GM12878 (cell line): ENCODE results near the gene ARMH1. TPM values are rescaled to one million over a fixed set of nuclear protein-coding genes. Genes with fewer than 3 reads are reported as not detected.

Experiments used
- ATAC-seq: fragments of 200-7000 bp; cut with Tn5 transposase; 3 replicates; pipeline ENCODE4 v1.9.1; 2020; ENCODE audit warnings: mild to moderate bottlenecking, moderate library complexity
- BruUV-seq: library from RNA; stranded (reverse); fragments of 400-500 nt; replicated peaks from 2 replicates; lab custom pipeline; 2021; lab: Mats Ljungman, UMichigan
- CTCF ChIA-PET: fragments of 300-600 bp; sonication (Branson Sonifier 250); formaldehyde crosslinking; extraction: SDS; loops from one replicate; lab custom pipeline; 2021; ENCODE audit warnings: inconsistent platforms; lab: Yijun Ruan, JAX
- POLR2A ChIA-PET: fragments of 350-600 bp; formaldehyde crosslinking; extraction: SDS; loops from one replicate; lab custom pipeline; 2021; ENCODE audit warnings: inconsistent platforms; lab: Charles Lee
- RAD21 ChIA-PET: fragments of 300-600 bp; sonication (Branson Sonifier 250); formaldehyde crosslinking; loops from one replicate; lab custom pipeline; 2023; ENCODE audit warnings: antibody characterized with exemption; ENCODE audit not compliant: unreplicated experiment; lab: Charles Lee
- SMC1A ChIA-PET: fragments of 300-600 bp; sonication (Branson Sonifier 250); formaldehyde crosslinking; loops from one replicate; lab custom pipeline; 2023; ENCODE audit not compliant: unreplicated experiment, uncharacterized antibody; lab: Charles Lee
- DNase-seq: peaks from one replicate; pipeline ENCODE4 v3.0.0-alpha.2; 2011; ENCODE audit warnings: low read depth, low spot score
- FAIRE-seq: peaks from 3 replicates; lab custom pipeline; 2011; peaks lifted over from hg19 to GRCh38; lab: Jason Lieb, UNC
- H2AFZ ChIP-seq: 2 replicates; pipeline ENCODE4 v1.6.0; 2011; ENCODE audit warnings: low read depth, low read length, control low read depth; ENCODE audit not compliant: control insufficient read depth
- H3K27ac ChIP-seq: 2 replicates; pipeline ENCODE4 v1.5.1; 2011; ENCODE audit warnings: control low read depth; ENCODE audit not compliant: control insufficient read depth, insufficient read depth
- H3K27me3 ChIP-seq, 2 experiments: replicated peaks in 1 of 2; 2 replicates each; pipeline versions ENCODE4 v1.6.0 to v1.6.1; 2011; ENCODE audit warnings: low read length in 1 of 2; ENCODE audit not compliant: control insufficient read depth in 2 of 2, insufficient read depth in 2 of 2
- H3K36me3 ChIP-seq, 2 experiments: 2 replicates each; pipeline ENCODE4 v1.5.1; 2011; ENCODE audit warnings: low read length in 1 of 2; ENCODE audit not compliant: control insufficient read depth in 2 of 2, insufficient read depth in 2 of 2
- H3K4me1 ChIP-seq: 2 replicates; pipeline ENCODE4 v1.6.1; 2011; ENCODE audit warnings: mild to moderate bottlenecking, low read length, moderate library complexity, mixed read lengths; ENCODE audit not compliant: control insufficient read depth, insufficient read depth
- H3K4me2 ChIP-seq: 2 replicates; pipeline ENCODE4 v1.6.0; 2011; ENCODE audit warnings: control low read depth; ENCODE audit not compliant: control insufficient read depth, insufficient read depth
- H3K4me3 ChIP-seq: fragments of 200-600 bp; sonication (generic); 2 replicates; pipeline ENCODE4 v1.5.1; 2016
- H3K79me2 ChIP-seq: 2 replicates; pipeline ENCODE4 v1.6.0; 2011; ENCODE audit warnings: low read length; ENCODE audit not compliant: control insufficient read depth, insufficient read depth
- H3K9ac ChIP-seq: 2 replicates; pipeline ENCODE4 v1.8.0; 2011; ENCODE audit warnings: low read length, control low read depth, mixed read lengths; ENCODE audit not compliant: control insufficient read depth, insufficient read depth
- H3K9me3 ChIP-seq: replicated peaks from 3 replicates; pipeline ENCODE4 v1.5.1; 2011; ENCODE audit warnings: mild to moderate bottlenecking, low read length; ENCODE audit not compliant: control insufficient read depth, insufficient read depth
- H4K20me1 ChIP-seq: 2 replicates; pipeline ENCODE4 v1.6.0; 2011; ENCODE audit not compliant: control insufficient read depth, insufficient read depth
- BRCA1 ChIP-seq: IDR thresholded peaks from 2 replicates; pipeline ENCODE4 v1.6.1; 2011; ENCODE audit warnings: low read depth, low read length, improper control_type of control experiment
- WGBS: methylation state at CpG from one replicate; pipeline ENCODE4 v1.1.6; 2016; ENCODE audit warnings: low lambda C conversion rate; ENCODE audit not compliant: insufficient replicate concordance, insufficient coverage; ENCODE audit errors: missing lambda C conversion rate; 5-methylcytosine and 5-hydroxymethylcytosine counted together
- in situ Hi-C: fragments of 300-500 bp; cut with MboI; formaldehyde crosslinking; loops from 9 replicates; pipeline ENCODE4 v1.14.3; 2018; ENCODE audit warnings: mixed read lengths
- intact Hi-C: fragments of 100-400 bp; cut with micrococcal nuclease; formaldehyde crosslinking; loops from one replicate; pipeline ENCODE4 v1.14.2; 2022; ENCODE audit not compliant: unreplicated experiment
- polyA plus RNA-seq, 11 experiments: library from polyadenylated mRNA; depleted of rRNA in 4 of 11; unstranded in 6 of 11; stranded (reverse) in 5 of 11; fragments of >200 nt; fragmentation: Nextera tagmentation in 4 of 11; fragmentation: Illumina TruSeq in 1 of 11; extraction: Ambion mirVana in 4 of 11; extraction: Trizol in 1 of 11; gene quantifications; 1 replicate in 1 of 11; 2 replicates in 10 of 11; pipeline versions ENCODE4 v1.2.1 to v1.2.3, GENCODE V29; 2011 to 2016; ENCODE audit warnings: inconsistent platforms in 2 of 11, missing spikeins in 2 of 11, low read depth in 1 of 11
- total RNA-seq, 4 experiments: library from RNA; depleted of rRNA in 3 of 4; stranded (reverse); fragments of >200 nt in 3 of 4; fragmentation: Illumina TruSeq in 1 of 4; extraction: Trizol in 1 of 4; gene quantifications; 2 replicates each; pipeline versions ENCODE4 v1.2.1 to v1.2.3, GENCODE V29; 2013 to 2021
- TF ChIP-seq, protein P1 (sequence below): fragments of 450-650 bp; IDR thresholded peaks from 2 replicates; pipeline ENCODE4 v1.6.1; 2016; ENCODE audit warnings: mild to moderate bottlenecking

ARMH1 gene
- total and polyA plus RNA-seq, 10 of the 15 experiments (the other 5 are each of a cell fraction or from before 2014, with no cell fraction given) = 0.93 to 43.9 (median 8.2) TPM

DNA sequence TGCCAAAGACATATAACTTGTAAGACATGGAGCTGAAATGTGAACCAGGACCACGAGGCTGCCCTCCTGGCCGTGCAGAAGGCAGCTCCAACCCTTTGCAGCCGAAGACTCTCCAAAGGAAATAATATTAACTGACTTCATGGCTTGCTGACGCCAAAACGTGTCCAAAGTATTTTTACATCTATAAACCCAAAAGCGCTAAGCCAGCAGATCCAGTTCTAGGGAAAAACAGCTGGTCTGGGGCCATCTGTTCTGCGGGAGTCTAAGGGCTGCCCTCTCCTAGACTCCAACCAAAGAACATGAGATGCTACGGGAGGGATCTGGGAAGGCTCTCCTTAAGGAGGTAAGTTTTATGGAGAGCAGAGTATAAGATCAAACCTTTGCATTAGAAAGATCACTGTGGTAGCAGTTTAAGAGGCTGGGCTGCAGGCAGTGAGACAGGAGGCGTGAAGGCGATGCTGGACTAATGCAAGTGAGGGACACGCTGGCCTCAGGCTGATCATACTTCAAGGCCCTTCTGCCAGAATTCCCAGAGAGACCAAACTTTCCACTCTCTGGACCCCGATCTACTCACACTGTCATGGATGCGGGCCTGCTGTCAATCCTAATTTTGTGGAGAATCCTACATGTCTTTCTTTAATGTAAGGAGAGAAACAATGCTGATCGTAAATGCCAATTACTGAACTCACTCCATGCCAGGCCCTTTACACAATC is 1.4 kb upstream of the ARMH1 start:
- Histone ChIP-seq H3K36me3 (no peaks in the 10 kb centered on the region; a peak in 1 of 4 replicates), H3K4me2 (peak overlapping the region; percentile 97), H3K4me3 (peak overlapping the region; percentile 82), H3K4me1 (peaks cover 59% of the 10 kb centered on the region), H3K9ac (peak overlapping the region; percentile 50; the same call in 1 of the 2 replicates), H3K27ac (peak overlapping the region; percentile 85), H3K9me3 (no peaks in the 10 kb centered on the region), H3K27me3 (no peaks in the 10 kb centered on the region), H4K20me1 (no peaks in the 10 kb centered on the region), H2AFZ (peak overlapping the region; percentile 86), H3K79me2 (peaks cover 8% of the 10 kb centered on the region)
- DNase-seq (no peak), ATAC-seq (no peak), FAIRE-seq (no peak)
- BruUV-seq = no TSS peak
- in situ Hi-C loops = no loop called here
- 91% methylated on average over 14 of the region's 14 CpGs for WGBS
- POLR2A ChIA-PET = interaction anchor here (0.5 to 5.3 kb wide), 11 partner anchors 7 to 141 kb away, joined by 3 to 29 read pairs (median 4); no protein-coding TSS in a partner anchor
- RAD21 ChIA-PET = interaction anchor here (1.1 to 3.2 kb wide), 7 partner anchors 8 to 59 kb away, joined by 4 to 14 read pairs (median 6); no protein-coding TSS in a partner anchor
- intact Hi-C loops = no loop called here
- CTCF ChIA-PET = interaction anchor here (1.0 to 3.5 kb wide), 8 partner anchors 20 to 56 kb away, joined by 3 to 27 read pairs (median 4); no protein-coding TSS in a partner anchor
- SMC1A ChIA-PET = interaction anchor here (0.6 to 6.7 kb wide), 6 partner anchors 11 to 45 kb away, joined by 3 to 76 read pairs (median 6); no protein-coding TSS in a partner anchor
- no peak for TF ChIP-seq BRCA1
- TF ChIP-seq, protein P1, sequence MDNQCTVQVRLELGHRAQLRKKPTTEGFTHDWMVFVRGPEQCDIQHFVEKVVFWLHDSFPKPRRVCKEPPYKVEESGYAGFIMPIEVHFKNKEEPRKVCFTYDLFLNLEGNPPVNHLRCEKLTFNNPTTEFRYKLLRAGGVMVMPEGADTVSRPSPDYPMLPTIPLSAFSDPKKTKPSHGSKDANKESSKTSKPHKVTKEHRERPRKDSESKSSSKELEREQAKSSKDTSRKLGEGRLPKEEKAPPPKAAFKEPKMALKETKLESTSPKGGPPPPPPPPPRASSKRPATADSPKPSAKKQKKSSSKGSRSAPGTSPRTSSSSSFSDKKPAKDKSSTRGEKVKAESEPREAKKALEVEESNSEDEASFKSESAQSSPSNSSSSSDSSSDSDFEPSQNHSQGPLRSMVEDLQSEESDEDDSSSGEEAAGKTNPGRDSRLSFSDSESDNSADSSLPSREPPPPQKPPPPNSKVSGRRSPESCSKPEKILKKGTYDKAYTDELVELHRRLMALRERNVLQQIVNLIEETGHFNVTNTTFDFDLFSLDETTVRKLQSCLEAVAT = 0 out of 2 replicates have a peak, but pooled peaks have one; percentile 60
